SK-N-SH treated with all-trans-retinoic acid at 6 μM for 48 hours (cell line): ENCODE results near the gene LTF.

ENCODE experiments used
- ATAC-seq: fragments of 200-7000 bp; cut with Tn5 transposase; 3 replicates; pipeline ENCODE4 v1.9.1; 2020; ENCODE audit warnings: mild to moderate bottlenecking, moderate library complexity
- ARNTL ChIP-seq: fragments of 450-650 bp; formaldehyde crosslinking; IDR thresholded peaks from 2 replicates; pipeline ENCODE4 v1.5.0; 2020; ENCODE audit warnings: low read depth, mild to moderate bottlenecking, moderate library complexity, borderline replicate concordance
- BACH2 ChIP-seq: fragments of 250-450 bp; sonication (Bioruptor Pico); IDR thresholded peaks from 2 replicates; pipeline ENCODE4 v1.9.0; 2021; ENCODE audit warnings: mild to moderate bottlenecking, borderline replicate concordance
- CSDC2 ChIP-seq: fragments of 250-450 bp; sonication (Bioruptor Pico); IDR thresholded peaks from 2 replicates; pipeline ENCODE4 v1.5.0; 2020; ENCODE audit warnings: mild to moderate bottlenecking, moderate library complexity
- GLIS3 ChIP-seq: fragments of 250-450 bp; sonication (Bioruptor Pico); IDR thresholded peaks from 2 replicates; pipeline ENCODE4 v1.5.0; 2020; ENCODE audit warnings: mild to moderate bottlenecking, moderate library complexity
- ISL1 ChIP-seq: fragments of 250-450 bp; sonication (Bioruptor Pico); IDR thresholded peaks from 2 replicates; pipeline ENCODE4 v2.1.2; 2022; ENCODE audit warnings: mild to moderate bottlenecking, moderate library complexity
- OSR1 ChIP-seq: fragments of 250-450 bp; sonication (Bioruptor Pico); IDR thresholded peaks from 2 replicates; pipeline ENCODE4 v1.8.0; 2022; ENCODE audit warnings: moderate library complexity, mild to moderate bottlenecking, inconsistent platforms
- PPARA ChIP-seq: fragments of 250-450 bp; sonication (Bioruptor Pico); IDR thresholded peaks from 2 replicates; pipeline ENCODE4 v1.5.0; 2020; ENCODE audit warnings: mild to moderate bottlenecking, borderline replicate concordance
- RARB ChIP-seq: fragments of 250-450 bp; sonication (Bioruptor Pico); IDR thresholded peaks from 2 replicates; pipeline ENCODE4 v1.8.0; 2021; ENCODE audit warnings: mild to moderate bottlenecking, moderate library complexity
- SNAI2 ChIP-seq: fragments of 250-450 bp; sonication (Bioruptor Pico); IDR thresholded peaks from 2 replicates; pipeline ENCODE4 v1.5.0; 2020; ENCODE audit warnings: mild to moderate bottlenecking, moderate library complexity
- TOX ChIP-seq: fragments of 250-450 bp; sonication (Bioruptor Pico); IDR thresholded peaks from 2 replicates; pipeline ENCODE4 v1.8.0; 2021; ENCODE audit warnings: mild to moderate bottlenecking, moderate library complexity, borderline replicate concordance
- ZC3H10 ChIP-seq: fragments of 250-450 bp; sonication (Bioruptor Pico); IDR thresholded peaks from 2 replicates; pipeline ENCODE4 v1.5.1; 2021; ENCODE audit warnings: mild to moderate bottlenecking, moderate library complexity
- ZFP3 ChIP-seq: fragments of 250-450 bp; sonication (Bioruptor Pico); IDR thresholded peaks from 2 replicates; pipeline ENCODE4 v1.5.0; 2020; ENCODE audit warnings: mild to moderate bottlenecking, moderate library complexity
- ZFP30 ChIP-seq: fragments of 450-650 bp; formaldehyde crosslinking; IDR thresholded peaks from 2 replicates; pipeline ENCODE4 v1.5.0; 2022; ENCODE audit warnings: mild to moderate bottlenecking, moderate library complexity
- ZNF565 ChIP-seq: fragments of 450-650 bp; formaldehyde crosslinking; conservative IDR thresholded peaks from 2 replicates; pipeline ENCODE4 v1.5.0; 2020; ENCODE audit warnings: low read depth, mild to moderate bottlenecking, moderate library complexity
- ZNF70 ChIP-seq: fragments of 450-650 bp; formaldehyde crosslinking; IDR thresholded peaks from 2 replicates; pipeline ENCODE4 v1.5.0; 2020; ENCODE audit warnings: mild to moderate bottlenecking, moderate library complexity
- TF ChIP-seq, protein P1 (sequence below): fragments of 250-450 bp; sonication (Bioruptor Pico); IDR thresholded peaks from 2 replicates; pipeline ENCODE4 v1.5.0; 2020; ENCODE audit warnings: mild to moderate bottlenecking, moderate library complexity
- TF ChIP-seq, protein P2 (sequence below): fragments of 250-450 bp; sonication (Bioruptor Pico); IDR thresholded peaks from 2 replicates; pipeline ENCODE4 v1.5.1; 2021; ENCODE audit warnings: mild to moderate bottlenecking, moderate library complexity
- TF ChIP-seq, protein P3 (sequence below): fragments of 250-450 bp; sonication (Bioruptor Pico); IDR thresholded peaks from 2 replicates; pipeline ENCODE4 v1.8.0; 2021; ENCODE audit warnings: low read depth, mild to moderate bottlenecking, moderate library complexity, borderline replicate concordance
- TF ChIP-seq, protein P4 (sequence below): fragments of 250-450 bp; sonication (Bioruptor Pico); IDR thresholded peaks from 2 replicates; pipeline ENCODE4 v1.8.0; 2020; ENCODE audit warnings: mild to moderate bottlenecking, moderate library complexity, borderline replicate concordance
- TF ChIP-seq, protein P5 (sequence below): fragments of 250-450 bp; sonication (Bioruptor Pico); IDR thresholded peaks from 2 replicates; pipeline ENCODE4 v1.5.1; 2020; ENCODE audit warnings: low read depth, mild to moderate bottlenecking, moderate library complexity

The LTF gene

DNA sequence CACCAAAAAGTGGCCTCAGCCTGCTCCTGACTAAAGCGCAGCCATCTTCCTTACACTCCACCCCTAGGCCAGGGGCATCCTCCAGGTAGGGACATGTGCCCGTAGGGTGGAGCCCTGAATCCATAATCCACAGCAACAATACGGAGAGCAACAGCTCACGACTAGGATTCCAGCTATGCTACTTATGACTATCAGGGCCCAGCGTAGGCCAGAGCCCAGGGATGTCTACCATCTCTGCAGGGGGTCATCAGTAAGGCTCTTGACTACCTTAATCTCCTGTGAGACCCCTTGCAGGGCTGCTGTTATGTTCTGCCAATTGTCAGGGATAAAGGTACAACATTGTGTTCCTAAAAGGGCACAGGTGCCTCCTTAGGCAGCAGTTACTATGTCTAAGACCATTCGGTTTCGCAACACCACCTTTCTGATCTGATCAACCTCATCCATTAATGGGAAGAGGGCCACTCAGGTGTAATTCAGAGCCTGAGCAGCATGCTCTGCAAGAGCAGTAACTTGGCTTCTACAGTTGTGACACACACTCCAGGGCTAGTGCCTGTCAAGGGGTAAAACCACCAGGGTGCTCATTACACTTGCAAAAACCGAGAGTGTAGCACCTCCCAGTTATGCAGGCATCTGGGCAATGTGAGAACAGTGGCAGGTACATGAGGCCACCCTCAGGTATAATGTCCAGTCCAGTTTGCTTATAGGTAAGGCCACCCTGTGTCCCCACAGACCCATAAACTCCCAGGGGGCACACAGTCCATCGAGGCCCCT is 46.7 kb downstream of the LTF start:
- TF ChIP-seq, protein P1, sequence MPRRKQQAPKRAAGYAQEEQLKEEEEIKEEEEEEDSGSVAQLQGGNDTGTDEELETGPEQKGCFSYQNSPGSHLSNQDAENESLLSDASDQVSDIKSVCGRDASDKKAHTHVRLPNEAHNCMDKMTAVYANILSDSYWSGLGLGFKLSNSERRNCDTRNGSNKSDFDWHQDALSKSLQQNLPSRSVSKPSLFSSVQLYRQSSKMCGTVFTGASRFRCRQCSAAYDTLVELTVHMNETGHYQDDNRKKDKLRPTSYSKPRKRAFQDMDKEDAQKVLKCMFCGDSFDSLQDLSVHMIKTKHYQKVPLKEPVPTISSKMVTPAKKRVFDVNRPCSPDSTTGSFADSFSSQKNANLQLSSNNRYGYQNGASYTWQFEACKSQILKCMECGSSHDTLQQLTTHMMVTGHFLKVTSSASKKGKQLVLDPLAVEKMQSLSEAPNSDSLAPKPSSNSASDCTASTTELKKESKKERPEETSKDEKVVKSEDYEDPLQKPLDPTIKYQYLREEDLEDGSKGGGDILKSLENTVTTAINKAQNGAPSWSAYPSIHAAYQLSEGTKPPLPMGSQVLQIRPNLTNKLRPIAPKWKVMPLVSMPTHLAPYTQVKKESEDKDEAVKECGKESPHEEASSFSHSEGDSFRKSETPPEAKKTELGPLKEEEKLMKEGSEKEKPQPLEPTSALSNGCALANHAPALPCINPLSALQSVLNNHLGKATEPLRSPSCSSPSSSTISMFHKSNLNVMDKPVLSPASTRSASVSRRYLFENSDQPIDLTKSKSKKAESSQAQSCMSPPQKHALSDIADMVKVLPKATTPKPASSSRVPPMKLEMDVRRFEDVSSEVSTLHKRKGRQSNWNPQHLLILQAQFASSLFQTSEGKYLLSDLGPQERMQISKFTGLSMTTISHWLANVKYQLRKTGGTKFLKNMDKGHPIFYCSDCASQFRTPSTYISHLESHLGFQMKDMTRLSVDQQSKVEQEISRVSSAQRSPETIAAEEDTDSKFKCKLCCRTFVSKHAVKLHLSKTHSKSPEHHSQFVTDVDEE (CRISPR knock-in tag) = no peak
- TF ChIP-seq GLIS3 (CRISPR knock-in tag) (no peak), BACH2 (CRISPR knock-in tag) (no peak)
- no peak for ATAC-seq

DNA sequence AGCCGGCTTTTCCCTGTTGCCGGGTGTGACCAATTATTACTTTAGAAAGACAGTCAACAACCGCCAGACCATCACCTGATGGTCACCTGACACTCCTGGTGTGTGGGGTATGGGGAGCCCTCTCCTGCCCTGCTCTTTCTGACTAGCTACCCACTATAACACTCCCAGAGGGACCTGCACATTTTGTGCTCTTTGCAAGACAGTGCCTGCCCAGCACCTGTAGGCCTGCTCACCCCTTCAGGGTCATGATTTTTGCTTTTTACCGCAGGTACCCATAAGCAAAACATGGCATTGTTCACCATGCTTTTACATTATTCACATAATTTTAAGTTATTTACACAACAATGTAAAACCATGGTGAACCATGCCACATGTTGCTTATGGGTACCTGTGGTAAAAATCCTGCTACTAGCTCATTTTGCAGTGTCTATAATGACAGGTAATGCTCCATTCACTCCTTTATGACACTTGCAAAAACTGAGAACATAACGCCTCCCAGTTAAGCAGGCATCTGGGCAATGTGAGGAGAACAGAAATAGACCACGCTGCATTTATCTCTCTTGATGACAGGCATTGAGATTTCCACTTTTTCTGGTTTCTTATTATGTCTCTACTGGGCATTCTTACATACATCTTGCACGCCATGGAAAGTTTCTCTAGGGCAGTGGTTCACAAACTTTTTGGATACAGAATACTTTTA is 47.7 kb downstream of the LTF start:
- ATAC-seq = no peak
- TF ChIP-seq RARB (CRISPR knock-in tag) (no peak), ZFP30 (no peak), ZFP3 (no peak), BACH2 (CRISPR knock-in tag) (no peak), CSDC2 (no peak), ZC3H10 (CRISPR knock-in tag) (no peak), OSR1 (no peak), PPARA (CRISPR knock-in tag) (no peak), ISL1 (no peak), ZNF70 (no peak), SNAI2 (CRISPR knock-in tag) (no peak), TOX (no peak), GLIS3 (CRISPR knock-in tag) (no peak), ARNTL (CRISPR knock-in tag) (no peak), ZNF565 (CRISPR knock-in tag) (no peak)
- TF ChIP-seq, protein P2, sequence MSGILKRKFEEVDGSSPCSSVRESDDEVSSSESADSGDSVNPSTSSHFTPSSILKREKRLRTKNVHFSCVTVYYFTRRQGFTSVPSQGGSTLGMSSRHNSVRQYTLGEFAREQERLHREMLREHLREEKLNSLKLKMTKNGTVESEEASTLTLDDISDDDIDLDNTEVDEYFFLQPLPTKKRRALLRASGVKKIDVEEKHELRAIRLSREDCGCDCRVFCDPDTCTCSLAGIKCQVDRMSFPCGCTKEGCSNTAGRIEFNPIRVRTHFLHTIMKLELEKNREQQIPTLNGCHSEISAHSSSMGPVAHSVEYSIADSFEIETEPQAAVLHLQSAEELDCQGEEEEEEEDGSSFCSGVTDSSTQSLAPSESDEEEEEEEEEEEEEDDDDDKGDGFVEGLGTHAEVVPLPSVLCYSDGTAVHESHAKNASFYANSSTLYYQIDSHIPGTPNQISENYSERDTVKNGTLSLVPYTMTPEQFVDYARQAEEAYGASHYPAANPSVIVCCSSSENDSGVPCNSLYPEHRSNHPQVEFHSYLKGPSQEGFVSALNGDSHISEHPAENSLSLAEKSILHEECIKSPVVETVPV (CRISPR knock-in tag) = no peak
- TF ChIP-seq, protein P3, sequence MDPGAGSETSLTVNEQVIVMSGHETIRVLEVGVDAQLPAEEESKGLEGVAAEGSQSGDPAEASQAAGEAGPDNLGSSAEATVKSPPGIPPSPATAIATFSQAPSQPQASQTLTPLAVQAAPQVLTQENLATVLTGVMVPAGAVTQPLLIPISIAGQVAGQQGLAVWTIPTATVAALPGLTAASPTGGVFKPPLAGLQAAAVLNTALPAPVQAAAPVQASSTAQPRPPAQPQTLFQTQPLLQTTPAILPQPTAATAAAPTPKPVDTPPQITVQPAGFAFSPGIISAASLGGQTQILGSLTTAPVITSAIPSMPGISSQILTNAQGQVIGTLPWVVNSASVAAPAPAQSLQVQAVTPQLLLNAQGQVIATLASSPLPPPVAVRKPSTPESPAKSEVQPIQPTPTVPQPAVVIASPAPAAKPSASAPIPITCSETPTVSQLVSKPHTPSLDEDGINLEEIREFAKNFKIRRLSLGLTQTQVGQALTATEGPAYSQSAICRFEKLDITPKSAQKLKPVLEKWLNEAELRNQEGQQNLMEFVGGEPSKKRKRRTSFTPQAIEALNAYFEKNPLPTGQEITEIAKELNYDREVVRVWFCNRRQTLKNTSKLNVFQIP = no peak
- TF ChIP-seq, protein P4, sequence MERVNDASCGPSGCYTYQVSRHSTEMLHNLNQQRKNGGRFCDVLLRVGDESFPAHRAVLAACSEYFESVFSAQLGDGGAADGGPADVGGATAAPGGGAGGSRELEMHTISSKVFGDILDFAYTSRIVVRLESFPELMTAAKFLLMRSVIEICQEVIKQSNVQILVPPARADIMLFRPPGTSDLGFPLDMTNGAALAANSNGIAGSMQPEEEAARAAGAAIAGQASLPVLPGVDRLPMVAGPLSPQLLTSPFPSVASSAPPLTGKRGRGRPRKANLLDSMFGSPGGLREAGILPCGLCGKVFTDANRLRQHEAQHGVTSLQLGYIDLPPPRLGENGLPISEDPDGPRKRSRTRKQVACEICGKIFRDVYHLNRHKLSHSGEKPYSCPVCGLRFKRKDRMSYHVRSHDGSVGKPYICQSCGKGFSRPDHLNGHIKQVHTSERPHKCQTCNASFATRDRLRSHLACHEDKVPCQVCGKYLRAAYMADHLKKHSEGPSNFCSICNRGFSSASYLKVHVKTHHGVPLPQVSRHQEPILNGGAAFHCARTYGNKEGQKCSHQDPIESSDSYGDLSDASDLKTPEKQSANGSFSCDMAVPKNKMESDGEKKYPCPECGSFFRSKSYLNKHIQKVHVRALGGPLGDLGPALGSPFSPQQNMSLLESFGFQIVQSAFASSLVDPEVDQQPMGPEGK (CRISPR knock-in tag) = no peak
- TF ChIP-seq, protein P1 (CRISPR knock-in tag) = no peak
- TF ChIP-seq, protein P5, sequence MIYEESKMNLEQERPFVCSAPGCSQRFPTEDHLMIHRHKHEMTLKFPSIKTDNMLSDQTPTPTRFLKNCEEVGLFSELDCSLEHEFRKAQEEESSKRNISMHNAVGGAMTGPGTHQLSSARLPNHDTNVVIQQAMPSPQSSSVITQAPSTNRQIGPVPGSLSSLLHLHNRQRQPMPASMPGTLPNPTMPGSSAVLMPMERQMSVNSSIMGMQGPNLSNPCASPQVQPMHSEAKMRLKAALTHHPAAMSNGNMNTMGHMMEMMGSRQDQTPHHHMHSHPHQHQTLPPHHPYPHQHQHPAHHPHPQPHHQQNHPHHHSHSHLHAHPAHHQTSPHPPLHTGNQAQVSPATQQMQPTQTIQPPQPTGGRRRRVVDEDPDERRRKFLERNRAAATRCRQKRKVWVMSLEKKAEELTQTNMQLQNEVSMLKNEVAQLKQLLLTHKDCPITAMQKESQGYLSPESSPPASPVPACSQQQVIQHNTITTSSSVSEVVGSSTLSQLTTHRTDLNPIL (CRISPR knock-in tag) = no peak
